Activated T-helper 1 cell treated with Interleukin-2 at 50 U/mL for 16 hours (primary cell): ENCODE data around the gene RAD23A.
"Not testable (repeated sequence)": the region's sequence is repeated elsewhere in the genome, so short reads cannot be mapped to it uniquely, and the experiment has no call there.

Experiments used
- DNase-seq: peaks from one replicate; pipeline ENCODE4 v3.0.0-alpha.2; 2020; ENCODE audit warnings: low read depth

Gene RAD23A

DNA sequence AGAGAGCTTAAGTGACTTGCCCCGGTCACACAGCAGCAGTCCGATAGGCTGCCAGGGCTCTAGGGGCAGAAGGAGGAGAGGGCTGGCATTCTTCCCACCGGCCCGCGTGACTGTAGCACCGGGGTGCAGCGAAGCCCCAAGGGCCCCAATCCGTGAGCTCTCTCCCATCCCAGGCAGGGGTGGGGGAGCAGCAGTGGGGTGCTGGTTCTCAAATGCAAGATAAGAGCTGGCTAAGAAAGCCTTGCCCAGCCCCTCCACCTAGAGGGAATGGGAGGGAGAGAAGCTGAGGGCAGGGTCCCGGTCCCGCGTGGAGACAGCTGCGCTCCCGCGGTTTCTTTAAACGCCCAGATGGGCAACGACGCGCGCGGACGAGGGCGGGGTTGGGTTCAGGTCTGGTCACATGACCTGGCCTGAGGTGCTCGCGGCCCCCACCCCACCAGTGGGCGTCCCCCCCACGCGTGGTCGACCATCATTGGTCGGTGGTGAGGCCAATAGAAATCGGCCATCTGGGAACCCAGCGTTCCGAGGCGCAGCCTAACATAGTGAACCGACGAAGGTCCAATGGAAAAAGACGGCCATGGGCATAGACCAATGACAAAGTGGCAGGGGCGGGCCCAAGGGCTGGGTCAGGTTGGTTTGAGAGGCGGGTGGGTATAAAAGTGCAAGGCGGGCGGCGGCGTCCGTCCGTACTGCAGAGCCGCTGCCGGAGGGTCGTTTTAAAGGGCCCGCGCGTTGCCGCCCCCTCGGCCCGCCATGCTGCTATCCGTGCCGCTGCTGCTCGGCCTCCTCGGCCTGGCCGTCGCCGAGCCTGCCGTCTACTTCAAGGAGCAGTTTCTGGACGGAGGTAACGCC lies 7.5 kb upstream of the RAD23A start, which contains the start of gene CALR:
CALR (plus strand) TSS at position 683 of the 852 bp plus-strand sequence; CDS start at position 754, 71 bp downstream.
- DNase-seq: peak; percentile 98

DNA sequence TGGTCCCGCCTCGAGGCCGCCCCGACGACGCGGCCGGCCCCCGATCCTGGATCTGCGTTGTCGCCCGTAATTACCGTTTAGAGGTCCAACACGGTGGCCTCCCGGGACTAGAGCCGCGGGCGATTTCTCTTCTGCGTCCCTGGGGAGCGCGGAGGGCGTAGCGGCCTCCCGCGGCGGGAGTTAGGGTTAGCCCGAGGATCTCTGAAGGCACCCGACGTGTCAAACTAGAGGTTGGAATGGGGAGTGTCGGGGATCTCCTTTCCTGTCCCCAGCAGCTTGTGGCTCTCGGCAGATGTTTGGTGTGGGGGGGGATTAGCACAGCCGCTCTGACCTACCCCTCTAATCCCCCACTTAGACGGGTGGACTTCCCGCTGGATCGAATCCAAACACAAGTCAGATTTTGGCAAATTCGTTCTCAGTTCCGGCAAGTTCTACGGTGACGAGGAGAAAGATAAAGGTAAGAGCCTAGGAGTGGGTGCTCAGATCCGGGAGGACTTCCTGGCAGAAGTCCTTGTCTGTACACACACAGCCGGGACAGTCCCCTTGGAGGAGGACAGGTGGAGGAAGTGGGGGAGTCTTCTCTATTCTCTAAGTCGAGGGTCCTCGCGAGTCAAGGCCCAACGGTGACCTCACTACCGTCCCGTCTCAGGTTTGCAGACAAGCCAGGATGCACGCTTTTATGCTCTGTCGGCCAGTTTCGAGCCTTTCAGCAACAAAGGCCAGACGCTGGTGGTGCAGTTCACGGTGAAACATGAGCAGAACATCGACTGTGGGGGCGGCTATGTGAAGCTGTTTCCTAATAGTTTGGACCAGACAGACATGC lies 6.7 kb upstream of the RAD23A start:
- DNase-seq: no peak

DNA sequence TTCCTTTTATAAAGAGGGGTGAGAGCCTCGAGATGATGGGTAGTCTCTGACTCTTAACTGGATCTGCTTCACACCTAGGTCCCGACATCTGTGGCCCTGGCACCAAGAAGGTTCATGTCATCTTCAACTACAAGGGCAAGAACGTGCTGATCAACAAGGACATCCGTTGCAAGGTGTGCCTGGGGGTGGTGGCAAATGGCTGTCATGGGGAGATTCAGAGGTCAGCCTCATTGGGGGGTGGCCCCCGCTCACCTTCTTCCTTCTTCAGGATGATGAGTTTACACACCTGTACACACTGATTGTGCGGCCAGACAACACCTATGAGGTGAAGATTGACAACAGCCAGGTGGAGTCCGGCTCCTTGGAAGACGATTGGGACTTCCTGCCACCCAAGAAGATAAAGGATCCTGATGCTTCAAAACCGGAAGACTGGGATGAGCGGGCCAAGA lies 5.7 kb upstream of the RAD23A start:
- DNase-seq: no peak

DNA sequence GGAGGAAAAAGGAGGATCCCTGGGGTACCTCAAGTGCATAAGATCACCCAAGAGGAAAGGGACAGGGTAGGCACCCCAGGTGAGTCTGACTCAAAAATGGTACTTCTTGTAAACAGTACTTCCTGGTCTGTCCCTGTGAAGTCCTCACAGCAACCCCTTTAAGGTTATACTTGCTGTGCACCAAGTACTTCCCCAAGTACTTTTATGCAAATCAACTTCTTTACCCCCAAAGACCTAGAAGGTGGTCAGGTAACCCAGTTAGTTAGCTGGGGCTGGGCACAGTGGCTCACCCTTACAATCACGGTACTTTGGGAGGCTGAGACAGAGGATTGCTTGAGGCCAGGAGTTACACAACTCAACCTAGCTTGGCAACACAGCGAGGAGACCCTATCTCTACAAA lies 4.8 kb upstream of the RAD23A start:
- no peak for DNase-seq

DNA sequence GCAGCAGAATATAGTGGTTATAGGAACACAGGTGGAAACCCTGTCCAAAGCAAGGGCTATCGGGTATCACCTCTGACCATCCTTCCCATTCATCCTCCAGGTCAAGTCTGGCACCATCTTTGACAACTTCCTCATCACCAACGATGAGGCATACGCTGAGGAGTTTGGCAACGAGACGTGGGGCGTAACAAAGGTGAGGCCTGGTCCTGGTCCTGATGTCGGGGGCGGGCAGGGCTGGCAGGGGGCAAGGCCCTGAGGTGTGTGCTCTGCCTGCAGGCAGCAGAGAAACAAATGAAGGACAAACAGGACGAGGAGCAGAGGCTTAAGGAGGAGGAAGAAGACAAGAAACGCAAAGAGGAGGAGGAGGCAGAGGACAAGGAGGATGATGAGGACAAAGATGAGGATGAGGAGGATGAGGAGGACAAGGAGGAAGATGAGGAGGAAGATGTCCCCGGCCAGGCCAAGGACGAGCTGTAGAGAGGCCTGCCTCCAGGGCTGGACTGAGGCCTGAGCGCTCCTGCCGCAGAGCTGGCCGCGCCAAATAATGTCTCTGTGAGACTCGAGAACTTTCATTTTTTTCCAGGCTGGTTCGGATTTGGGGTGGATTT lies 2.1 kb upstream of the RAD23A start:
- no peak for DNase-seq

DNA sequence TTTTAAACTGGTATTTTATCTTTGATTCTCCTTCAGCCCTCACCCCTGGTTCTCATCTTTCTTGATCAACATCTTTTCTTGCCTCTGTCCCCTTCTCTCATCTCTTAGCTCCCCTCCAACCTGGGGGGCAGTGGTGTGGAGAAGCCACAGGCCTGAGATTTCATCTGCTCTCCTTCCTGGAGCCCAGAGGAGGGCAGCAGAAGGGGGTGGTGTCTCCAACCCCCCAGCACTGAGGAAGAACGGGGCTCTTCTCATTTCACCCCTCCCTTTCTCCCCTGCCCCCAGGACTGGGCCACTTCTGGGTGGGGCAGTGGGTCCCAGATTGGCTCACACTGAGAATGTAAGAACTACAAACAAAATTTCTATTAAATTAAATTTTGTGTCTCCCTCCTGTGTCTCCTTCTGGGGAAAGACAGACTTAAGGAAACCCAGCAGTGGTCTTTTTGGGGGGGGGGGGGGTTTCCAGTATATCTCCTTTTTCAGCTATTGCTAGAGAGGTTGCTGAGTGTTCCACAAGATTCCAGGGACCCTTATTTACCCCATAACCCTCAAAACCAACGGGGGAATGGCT lies 1.5 kb upstream of the RAD23A start:
- DNase-seq: no peak

DNA sequence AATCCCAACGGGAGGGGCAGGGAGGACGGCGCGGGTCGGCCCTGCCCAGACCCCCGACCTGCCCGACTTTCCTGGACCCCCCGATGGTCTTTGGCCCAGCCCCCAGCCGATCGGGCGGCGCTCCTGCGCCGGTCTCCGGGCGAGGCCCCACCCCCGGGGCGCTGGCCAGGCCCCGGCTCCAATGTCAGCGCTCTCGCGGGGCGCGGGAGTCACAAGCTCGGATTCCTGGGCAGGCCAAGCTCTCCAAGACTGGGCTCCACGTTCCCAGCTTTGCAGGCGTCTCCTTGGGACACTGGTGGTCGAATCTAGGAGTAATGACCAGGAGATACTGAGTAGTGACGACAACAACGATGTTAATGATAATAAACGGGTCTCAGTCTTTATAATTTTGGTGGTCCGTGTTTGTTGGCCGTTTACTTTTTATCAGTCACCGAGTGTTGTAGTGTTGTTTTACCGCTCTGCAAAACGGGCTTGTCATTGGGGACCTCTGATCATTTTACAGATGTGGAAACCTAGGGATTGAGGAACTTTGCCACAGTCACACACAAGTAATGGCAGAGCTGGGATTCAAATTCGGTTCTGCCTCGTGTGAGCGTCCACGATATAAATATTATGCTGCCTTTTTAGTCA lies 545 bp downstream of the RAD23A start:
- peak; percentile 29 for DNase-seq

DNA sequence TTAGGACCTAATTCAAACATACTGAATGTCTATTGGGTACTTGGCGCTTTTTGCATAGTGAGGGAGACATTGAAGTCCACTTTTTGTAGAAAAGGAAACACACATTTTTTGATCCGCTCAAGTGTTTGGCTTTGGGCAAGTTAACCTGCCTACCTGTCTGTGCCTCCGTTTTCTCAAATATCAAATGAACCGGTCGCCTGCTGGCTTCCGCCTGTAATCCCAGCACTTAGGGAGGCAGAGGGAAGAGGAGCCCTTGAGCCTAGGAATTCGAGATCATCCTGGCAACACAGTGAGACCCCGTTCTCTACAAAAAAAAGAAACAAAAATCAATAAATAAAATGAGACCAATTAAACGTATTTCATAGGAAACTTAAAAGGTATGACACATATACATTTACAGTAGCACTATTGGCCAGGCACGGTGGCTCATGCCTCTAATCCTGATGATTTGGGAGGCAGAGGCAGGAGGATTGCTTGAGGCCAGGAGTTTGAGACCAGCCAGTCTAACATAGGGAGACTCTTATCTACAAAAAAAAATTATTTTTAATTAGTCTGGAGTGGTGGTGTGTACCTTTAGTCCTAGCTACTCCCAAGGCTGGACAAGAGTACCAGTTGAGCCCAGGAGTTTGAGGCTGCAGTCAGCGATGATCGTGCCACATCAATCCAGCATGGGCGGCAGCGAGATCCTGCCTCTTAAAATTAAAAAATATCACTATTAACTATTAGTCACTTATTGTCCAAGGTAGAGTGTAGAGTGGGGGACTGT lies 1.3 kb downstream of the RAD23A start:
- no peak for DNase-seq

DNA sequence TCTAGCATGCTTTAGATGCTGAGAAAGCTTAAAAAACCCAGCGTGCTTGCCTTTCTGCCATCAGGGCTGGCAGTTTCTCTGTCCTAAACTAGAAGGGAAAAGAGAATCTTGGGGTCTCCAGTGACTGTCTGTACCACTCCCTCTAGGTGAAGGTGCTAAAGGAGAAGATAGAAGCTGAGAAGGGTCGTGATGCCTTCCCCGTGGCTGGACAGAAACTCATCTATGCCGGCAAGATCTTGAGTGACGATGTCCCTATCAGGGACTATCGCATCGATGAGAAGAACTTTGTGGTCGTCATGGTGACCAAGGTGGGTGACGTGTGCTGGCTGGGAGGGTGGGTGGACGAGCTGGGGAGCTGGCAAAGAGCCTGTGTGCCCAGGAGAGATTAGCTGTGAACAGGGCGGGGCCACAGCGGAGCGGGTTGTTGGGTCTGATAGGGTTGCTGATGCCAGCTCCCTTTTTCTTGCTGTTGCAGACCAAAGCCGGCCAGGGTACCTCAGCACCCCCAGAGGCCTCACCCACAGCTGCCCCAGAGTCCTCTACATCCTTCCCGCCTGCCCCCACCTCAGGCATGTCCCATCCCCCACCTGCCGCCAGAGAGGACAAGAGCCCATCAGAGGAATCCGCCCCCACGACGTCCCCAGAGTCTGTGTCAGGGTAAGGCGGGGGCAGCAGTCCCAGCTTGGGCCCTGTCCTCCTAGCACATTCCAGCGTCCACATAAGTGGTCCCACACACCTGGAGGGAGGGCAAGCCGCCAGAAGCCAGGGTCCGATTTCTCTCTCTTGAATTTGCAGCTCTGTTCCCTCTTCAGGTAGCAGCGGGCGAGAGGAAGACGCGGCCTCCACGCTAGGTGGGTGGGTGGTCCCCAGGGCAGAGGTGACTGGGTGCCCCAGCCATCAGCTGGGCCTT lies 2.3 kb downstream of the RAD23A start:
- DNase-seq: no peak

DNA sequence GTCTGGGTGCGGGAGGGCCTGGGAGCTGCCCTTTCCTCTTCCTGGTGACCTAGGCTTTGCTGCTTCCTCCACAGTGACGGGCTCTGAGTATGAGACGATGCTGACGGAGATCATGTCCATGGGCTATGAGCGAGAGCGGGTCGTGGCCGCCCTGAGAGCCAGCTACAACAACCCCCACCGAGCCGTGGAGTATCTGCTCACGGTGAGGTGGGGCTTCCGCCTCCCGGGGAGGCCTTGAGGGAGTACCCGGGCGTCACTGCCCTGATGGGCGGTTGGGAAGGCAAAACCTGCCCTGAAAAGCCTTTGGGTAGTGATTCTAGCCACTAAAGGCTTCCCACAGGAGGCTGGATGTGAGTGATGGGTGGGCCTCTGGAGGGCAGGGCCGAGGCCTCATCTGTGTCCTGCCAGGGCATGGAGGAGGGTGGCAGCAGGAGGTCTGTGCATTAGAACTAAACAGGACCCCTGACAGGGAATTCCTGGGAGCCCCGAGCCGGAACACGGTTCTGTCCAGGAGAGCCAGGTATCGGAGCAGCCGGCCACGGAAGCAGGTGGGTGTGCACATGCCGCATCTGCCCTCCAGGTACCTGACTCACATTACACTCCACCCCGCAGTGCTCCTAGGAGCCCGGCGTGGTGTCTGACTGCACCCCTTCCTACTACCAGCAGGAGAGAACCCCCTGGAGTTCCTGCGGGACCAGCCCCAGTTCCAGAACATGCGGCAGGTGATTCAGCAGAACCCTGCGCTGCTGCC lies 3.1 kb downstream of the RAD23A start:
- no peak for DNase-seq

DNA sequence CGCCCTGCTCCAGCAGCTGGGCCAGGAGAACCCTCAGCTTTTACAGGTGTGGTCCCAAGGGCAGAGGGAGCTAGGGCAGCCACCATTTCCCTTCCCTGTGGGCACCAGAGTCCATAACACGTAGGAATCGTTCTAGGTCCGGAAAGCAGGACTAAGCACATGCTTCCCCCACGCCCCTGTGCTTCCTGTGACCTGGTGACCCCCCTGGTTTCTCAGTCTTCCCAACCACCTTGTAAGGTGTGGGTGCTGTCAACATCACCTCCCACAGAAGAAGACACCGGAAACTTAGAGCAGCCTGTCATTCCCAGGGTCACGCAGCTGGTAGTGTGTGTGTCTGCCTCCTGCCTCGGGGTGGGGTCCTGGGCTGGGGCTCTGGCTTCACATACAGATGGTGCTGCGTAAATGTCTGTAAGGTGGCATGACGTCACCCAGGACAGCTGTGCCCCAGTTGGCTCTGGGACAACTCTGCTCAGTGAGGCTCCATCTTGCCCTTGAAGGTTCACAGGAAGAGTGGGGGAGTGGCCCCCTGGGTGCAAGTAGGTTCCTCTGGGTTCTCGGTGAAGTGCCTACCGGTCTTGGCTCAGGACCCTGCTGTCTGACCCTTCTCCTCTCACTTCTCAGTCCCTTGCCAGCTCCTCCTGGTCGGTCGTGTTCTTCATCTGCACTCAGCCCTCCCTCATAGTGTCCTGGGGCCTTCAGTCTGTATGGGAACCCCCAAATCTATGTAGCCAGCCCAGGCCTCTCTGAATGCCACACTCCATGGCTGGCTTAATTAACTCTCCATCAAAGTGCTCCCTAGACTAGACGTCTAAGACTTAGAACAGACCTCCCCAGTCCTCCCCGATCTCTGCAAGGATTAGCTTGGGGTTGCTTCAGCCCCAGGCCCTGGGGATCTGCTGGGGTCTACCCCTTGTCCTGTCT lies 4.0 kb downstream of the RAD23A start:
- DNase-seq: no peak

DNA sequence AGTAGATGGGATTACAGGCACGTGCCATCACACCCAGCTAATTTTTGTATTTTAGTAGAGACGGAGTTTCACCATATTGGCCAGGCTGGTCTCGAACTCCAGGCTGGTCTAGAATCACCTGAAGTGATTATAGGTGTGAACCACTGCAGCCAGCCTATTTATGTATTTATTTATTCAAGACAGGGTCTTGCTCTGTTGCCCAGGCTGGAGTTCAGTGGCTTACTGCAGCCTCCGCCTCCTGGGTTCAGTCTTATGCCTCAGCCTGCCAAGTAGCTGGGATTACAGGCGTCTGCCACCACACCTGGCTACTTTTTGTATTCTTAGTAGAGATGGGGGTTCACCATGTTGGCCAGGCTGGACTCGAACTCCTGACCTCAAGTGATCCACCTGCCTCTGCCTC lies 6.4 kb downstream of the RAD23A start:
- not testable (repeated sequence) for DNase-seq

DNA sequence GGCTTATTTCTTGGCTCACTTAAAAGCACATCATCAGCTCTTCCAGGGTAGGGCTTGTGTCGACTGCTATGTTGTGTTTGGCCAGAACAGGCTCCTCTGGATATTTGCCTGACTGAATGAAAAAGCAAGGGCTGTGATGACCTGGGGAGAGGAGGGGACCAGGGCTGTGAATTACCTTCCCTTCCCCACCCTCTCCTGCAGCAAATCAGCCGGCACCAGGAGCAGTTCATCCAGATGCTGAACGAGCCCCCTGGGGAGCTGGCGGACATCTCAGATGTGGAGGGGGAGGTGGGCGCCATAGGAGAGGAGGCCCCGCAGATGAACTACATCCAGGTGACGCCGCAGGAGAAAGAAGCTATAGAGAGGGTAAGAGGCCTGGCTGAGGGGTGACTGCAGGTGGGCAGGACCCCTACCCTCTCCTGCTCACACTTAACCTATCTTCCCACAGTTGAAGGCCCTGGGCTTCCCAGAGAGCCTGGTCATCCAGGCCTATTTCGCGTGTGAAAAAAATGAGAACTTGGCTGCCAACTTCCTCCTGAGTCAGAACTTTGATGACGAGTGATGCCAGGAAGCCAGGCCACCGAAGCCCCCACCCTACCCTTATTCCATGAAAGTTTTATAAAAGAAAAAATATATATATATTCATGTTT lies 7.0 kb downstream of the RAD23A start:
- DNase-seq: no peak

DNA sequence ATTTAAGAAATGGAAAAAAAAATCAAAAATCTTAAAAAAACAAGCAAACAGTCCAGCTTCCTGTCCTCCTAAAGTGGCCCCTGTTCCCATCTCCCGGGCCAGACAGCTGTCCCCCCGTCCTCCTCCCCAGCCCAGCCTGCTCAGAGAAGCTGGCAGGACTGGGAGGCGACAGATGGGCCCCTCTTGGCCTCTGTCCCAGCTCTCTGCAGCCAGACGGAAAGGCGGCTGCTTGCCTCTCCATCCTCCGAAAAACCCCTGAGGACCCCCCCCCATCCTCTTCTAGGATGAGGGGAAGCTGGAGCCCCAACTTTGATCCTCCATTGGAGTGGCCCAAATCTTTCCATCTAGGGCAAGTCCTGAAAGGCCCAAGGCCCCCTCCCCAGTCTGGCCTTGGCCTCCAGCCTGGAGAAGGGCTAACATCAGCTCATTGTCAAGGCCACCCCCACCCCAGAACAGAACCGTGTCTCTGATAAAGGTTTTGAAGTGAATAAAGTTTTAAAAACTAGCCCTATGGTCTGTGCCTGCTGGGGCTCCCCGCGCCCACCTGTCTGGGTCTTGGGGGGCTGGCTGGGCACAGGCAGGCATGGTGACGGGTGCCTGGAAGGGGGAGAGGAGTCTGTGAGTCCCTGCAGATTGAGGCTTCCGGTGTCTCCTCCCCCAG lies 7.6 kb downstream of the RAD23A start:
- DNase-seq: no peak

DNA sequence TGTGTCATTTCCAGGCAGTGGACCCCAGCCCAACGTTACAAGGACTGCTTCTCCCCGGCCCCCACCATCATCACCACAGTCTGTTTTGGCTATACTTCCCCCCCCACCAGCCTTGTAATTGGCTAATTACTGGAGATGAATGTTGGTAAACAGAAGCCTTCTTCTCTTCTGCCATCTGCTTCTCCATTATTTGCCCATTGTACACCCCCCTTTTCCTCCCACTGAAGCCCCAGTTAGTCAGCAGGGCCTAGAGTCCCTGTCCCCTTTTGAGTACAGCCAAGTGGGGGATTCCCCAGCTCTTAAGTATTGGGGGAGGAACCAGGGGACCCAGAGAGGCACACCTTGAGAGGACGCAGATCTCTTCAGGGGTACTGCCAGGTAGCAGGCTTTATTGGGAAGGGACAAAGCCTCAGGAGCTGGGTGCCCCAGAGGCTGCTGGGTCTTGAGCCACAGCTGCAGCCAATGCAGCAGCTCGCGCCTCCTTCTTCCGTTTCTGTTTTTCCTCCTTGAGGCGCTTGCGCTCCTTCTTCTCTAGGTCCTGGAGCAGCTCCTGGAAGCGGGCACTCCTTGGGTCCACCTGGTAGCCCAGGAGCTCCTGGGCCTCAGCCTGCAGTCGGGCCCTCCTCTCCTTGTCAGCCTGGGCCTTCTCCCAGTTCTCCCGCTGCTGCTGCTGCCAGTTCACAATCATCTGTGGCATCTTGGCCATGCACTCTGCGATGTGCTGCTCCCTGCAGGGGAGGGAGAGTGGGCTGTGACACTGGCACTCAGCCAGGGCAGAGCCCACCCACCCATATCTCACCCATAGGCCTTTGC lies 8.3 kb downstream of the RAD23A start:
- no peak for DNase-seq

DNA sequence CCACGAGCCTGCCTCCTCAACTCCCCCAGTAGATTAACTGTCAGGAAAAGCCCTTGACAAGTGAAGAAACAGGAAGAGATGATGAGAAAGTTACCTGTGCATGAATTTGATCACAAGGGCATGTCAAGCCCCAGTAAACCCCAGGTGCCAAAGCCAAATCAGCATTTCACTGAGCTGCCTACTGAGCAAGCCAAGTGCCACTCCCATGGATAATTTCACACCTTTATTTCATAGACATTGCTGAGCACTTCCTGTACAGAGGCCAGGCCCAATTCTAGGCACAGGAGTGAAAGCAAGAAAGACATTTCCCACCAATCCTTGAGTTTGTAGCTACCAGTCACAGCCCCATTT lies 8.9 kb downstream of the RAD23A start:
- no peak for DNase-seq
